Measurements from ENCODE around the gene SHISA5. TPM values are rescaled to one million over a fixed set of nuclear protein-coding genes. Genes with fewer than 3 reads are reported as not detected.

SHISA5 gene
- total and polyA plus RNA-seq, 2 experiments from 2014 or later: 192 to 369 TPM

DNA sequence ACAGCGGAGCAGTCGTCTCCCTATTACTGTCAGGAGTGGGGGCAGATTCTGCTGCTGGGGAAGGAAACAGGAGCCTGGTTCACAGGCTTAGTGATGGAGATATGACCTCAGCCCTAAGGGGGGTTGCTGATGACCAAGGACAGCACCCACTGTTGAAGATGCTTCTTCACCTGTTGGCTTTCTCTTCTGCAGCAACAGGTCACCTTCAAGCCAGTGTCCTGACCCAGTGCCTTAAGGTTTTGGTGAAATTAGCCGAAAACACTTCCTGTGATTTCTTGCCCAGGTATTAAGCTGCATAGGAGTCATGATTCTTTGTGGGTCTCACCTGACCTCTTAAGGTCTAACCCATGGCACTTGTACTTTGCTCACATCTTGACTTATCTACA is 43.5 kb downstream of the SHISA5 start:
- Histone ChIP-seq H3K4me1 (ENCODE audit: insufficient read depth) (peaks cover 4% of the 10 kb centered on the region), H2AFZ (no peak overlapping the region), H4K20me1 (ENCODE audit: insufficient read depth, poor library complexity, severe bottlenecking) (no peaks in the 10 kb centered on the region), H3K79me2 (no peaks in the 10 kb centered on the region), H3K9me2 (replicated peaks; ENCODE audit: insufficient read depth) (no peaks in the 10 kb centered on the region), H3K9me3 (ENCODE audit: low read depth) (no peaks in the 10 kb centered on the region), H3K4me2 (no peak overlapping the region), H3K36me3 (replicated peaks; ENCODE audit: insufficient read depth, low read depth) (no peaks in the 10 kb centered on the region), H3K27ac (no peak overlapping the region), H3K27me3 (no peaks in the 10 kb centered on the region), H3K4me3 (no peak overlapping the region)
- TF ChIP-seq EZH2phosphoT487 (IDR thresholded peaks at IDR 0.05; ENCODE audit: low read depth, severe bottlenecking, unreplicated experiment) (no peak), EZH2 (IDR thresholded peaks at IDR 0.05; ENCODE audit: borderline replicate concordance) (no peak)
- TF ChIP-seq, protein P1, sequence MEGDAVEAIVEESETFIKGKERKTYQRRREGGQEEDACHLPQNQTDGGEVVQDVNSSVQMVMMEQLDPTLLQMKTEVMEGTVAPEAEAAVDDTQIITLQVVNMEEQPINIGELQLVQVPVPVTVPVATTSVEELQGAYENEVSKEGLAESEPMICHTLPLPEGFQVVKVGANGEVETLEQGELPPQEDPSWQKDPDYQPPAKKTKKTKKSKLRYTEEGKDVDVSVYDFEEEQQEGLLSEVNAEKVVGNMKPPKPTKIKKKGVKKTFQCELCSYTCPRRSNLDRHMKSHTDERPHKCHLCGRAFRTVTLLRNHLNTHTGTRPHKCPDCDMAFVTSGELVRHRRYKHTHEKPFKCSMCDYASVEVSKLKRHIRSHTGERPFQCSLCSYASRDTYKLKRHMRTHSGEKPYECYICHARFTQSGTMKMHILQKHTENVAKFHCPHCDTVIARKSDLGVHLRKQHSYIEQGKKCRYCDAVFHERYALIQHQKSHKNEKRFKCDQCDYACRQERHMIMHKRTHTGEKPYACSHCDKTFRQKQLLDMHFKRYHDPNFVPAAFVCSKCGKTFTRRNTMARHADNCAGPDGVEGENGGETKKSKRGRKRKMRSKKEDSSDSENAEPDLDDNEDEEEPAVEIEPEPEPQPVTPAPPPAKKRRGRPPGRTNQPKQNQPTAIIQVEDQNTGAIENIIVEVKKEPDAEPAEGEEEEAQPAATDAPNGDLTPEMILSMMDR (IDR thresholded peaks at IDR 0.05; ENCODE audit: poor library complexity): no peak
- WGBS (ENCODE audit: low lambda C conversion rate, missing lambda C conversion rate): 94% methylated on average over 3 of the region's 3 CpGs
- DNase-seq (ENCODE audit: low spot score): no peak

DNA sequence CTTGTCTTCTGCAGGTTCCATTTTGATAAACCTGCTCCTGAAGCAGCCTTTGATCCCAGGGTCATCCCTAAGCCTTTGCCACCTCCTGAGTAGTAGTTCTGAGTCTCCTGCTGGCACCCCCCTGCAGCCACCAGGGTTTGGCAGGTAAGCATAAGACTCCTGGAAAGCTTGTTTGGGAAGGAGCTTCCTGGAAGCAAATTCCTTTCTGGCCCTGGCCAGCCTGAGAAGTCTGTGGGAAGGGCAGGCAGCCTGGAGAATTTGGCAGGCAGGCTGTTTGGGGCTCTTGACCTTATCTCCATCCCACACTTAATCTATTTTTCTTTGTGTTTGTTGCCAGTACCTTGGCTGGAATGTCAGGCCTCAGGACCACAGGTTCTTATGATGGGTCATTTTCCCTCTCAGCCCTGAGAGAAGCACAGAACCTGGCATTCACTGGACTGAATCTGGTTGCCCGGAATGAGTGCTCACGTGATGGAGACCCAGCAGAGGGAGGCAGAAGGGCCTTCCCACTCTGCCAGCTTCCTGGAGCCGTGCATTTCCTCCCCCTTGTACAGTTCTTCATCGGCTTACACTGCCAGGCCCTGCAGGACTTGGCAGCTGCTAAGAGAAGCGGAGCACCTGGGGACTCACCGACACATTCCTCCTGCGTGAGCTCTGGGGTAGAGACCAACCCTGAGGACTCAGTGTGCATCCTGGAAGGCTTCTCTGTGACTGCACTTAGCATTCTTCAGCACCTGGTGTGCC is 44.0 kb downstream of the SHISA5 start:
- Histone ChIP-seq H3K79me2 (no peaks in the 10 kb centered on the region), H3K27me3 (no peaks in the 10 kb centered on the region), H3K4me3 (no peak overlapping the region), H3K27ac (no peak overlapping the region), H3K4me1 (ENCODE audit: insufficient read depth) (no peaks in the 10 kb centered on the region), H4K20me1 (ENCODE audit: insufficient read depth, poor library complexity, severe bottlenecking) (no peaks in the 10 kb centered on the region), H2AFZ (no peak overlapping the region), H3K4me2 (no peak overlapping the region), H3K36me3 (replicated peaks; ENCODE audit: insufficient read depth, low read depth) (no peaks in the 10 kb centered on the region), H3K9me2 (replicated peaks; ENCODE audit: insufficient read depth) (no peaks in the 10 kb centered on the region), H3K9me3 (ENCODE audit: low read depth) (no peaks in the 10 kb centered on the region)
- no peak for DNase-seq (ENCODE audit: low spot score)
- TF ChIP-seq EZH2 (IDR thresholded peaks at IDR 0.05; ENCODE audit: borderline replicate concordance): no peak
- TF ChIP-seq EZH2phosphoT487 (IDR thresholded peaks at IDR 0.05; ENCODE audit: low read depth, severe bottlenecking, unreplicated experiment): no peak
- TF ChIP-seq, protein P1 (IDR thresholded peaks at IDR 0.05; ENCODE audit: poor library complexity): no peak
- 92% methylated on average over 7 of the region's 7 CpGs for WGBS (ENCODE audit: low lambda C conversion rate, missing lambda C conversion rate)

DNA sequence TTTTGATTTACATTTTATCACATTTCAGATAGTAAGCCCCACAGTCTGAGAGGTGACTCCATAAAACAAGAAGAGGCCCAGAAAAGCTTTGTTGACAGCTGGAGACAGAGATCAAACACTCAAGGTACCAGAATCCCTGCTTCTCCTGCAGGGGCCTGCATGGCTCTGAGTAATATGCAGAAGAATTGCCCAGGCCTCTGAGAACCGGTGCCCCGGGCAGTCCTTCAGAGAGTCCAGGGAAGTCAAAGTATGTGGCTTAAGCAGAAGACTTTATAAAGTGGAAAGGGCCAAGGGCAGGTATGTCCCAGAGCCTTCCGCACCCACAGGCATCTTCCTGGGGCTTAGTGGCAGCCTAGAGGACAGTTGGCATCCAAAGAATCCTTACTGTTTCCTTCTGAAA is 44.6 kb downstream of the SHISA5 start:
- no peaks in the 10 kb centered on the region for H3K9me2 ChIP-seq (replicated peaks; ENCODE audit: insufficient read depth)
- no peaks in the 10 kb centered on the region for H3K4me1 ChIP-seq (ENCODE audit: insufficient read depth)
- no peak for DNase-seq (ENCODE audit: low spot score)
- TF ChIP-seq, protein P1 (IDR thresholded peaks at IDR 0.05; ENCODE audit: poor library complexity): no peak
- TF ChIP-seq EZH2 (IDR thresholded peaks at IDR 0.05; ENCODE audit: borderline replicate concordance) (no peak), EZH2phosphoT487 (IDR thresholded peaks at IDR 0.05; ENCODE audit: low read depth, severe bottlenecking, unreplicated experiment) (no peak)
- WGBS (ENCODE audit: low lambda C conversion rate, missing lambda C conversion rate): 89% methylated on average over 3 of the region's 3 CpGs
- H2AFZ ChIP-seq: no peak overlapping the region
- no peaks in the 10 kb centered on the region for H4K20me1 ChIP-seq (ENCODE audit: insufficient read depth, poor library complexity, severe bottlenecking)
- H3K4me2 ChIP-seq: no peak overlapping the region
- no peak overlapping the region for H3K27ac ChIP-seq
- no peaks in the 10 kb centered on the region for H3K27me3 ChIP-seq
- no peaks in the 10 kb centered on the region for H3K79me2 ChIP-seq
- no peaks in the 10 kb centered on the region for H3K9me3 ChIP-seq (ENCODE audit: low read depth)
- no peaks in the 10 kb centered on the region for H3K36me3 ChIP-seq (replicated peaks; ENCODE audit: insufficient read depth, low read depth)
- no peak overlapping the region for H3K4me3 ChIP-seq
